ENCODE results near the gene B4GALT3. TPM values are rescaled to one million over a fixed set of nuclear protein-coding genes. Genes with fewer than 3 reads are reported as not detected.

B4GALT3 gene
- total RNA-seq, 3 donors from 2014 or later (not counting 1 experiment from before 2014, with no cell fraction given): 58.4 to 62.2 (median 59.4) TPM

DNA sequence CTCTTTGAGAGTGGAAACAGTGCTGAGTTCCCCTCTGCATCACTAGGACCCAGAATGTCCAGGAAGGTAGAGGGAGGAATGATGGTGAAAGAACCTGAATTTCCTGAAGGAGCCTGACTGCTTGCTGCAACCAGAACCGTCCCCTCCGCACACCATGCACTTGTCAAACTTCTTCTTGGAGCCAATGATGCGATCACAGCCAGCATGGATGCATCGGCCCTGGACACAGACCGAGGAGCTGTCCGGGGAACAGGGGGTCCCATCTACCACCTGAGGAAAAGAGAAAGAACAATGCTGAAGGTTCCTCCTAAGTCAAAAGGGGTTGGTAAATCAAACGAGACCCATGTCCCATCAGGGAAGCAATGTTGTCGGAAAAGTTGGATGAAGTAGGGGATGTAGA lies 14.7 kb upstream of the B4GALT3 start:
- Histone ChIP-seq H3K36me3 (ENCODE audit: control insufficient read depth, insufficient read depth, low read length) (no peaks in the 10 kb centered on the region), H3K9me3 (ENCODE audit: control insufficient read depth, insufficient read depth, low read length) (no peaks in the 10 kb centered on the region), H3K27ac (ENCODE audit: low read length) (no peak overlapping the region), H3K4me3 (ENCODE audit: low read length) (no peak overlapping the region), H3K27me3 (ENCODE audit: control insufficient read depth, insufficient read depth, low read length) (no peaks in the 10 kb centered on the region), H3K4me1 (ENCODE audit: control insufficient read depth, insufficient read depth, low read length) (peaks cover 69% of the 10 kb centered on the region)
- intact Hi-C loops (cut with micrococcal nuclease): no loop called here
- peaks cover 48 to 60% of the 10 kb centered on the region in 2 donors for H3K4me1 Mint-ChIP-seq
- TF ChIP-seq, protein P1, sequence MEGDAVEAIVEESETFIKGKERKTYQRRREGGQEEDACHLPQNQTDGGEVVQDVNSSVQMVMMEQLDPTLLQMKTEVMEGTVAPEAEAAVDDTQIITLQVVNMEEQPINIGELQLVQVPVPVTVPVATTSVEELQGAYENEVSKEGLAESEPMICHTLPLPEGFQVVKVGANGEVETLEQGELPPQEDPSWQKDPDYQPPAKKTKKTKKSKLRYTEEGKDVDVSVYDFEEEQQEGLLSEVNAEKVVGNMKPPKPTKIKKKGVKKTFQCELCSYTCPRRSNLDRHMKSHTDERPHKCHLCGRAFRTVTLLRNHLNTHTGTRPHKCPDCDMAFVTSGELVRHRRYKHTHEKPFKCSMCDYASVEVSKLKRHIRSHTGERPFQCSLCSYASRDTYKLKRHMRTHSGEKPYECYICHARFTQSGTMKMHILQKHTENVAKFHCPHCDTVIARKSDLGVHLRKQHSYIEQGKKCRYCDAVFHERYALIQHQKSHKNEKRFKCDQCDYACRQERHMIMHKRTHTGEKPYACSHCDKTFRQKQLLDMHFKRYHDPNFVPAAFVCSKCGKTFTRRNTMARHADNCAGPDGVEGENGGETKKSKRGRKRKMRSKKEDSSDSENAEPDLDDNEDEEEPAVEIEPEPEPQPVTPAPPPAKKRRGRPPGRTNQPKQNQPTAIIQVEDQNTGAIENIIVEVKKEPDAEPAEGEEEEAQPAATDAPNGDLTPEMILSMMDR (IDR thresholded peaks at IDR 0.05): no peak
- H3K4me3 Mint-ChIP-seq: no peak overlapping the region
- ATAC-seq (no peak), DNase-seq (no peak)
- H3K9me3 Mint-ChIP-seq: no peaks in the 10 kb centered on the region
- H3K27ac Mint-ChIP-seq: peak overlapping the region; percentile 89 to 92
- no peaks in the 10 kb centered on the region for H3K27me3 Mint-ChIP-seq (ENCODE audit: low read depth in 2 of 2)
- H3K36me3 Mint-ChIP-seq: no peaks in the 10 kb centered on the region
- WGBS (ENCODE audit: insufficient coverage): 80% methylated on average over 7 of the region's 8 CpGs

DNA sequence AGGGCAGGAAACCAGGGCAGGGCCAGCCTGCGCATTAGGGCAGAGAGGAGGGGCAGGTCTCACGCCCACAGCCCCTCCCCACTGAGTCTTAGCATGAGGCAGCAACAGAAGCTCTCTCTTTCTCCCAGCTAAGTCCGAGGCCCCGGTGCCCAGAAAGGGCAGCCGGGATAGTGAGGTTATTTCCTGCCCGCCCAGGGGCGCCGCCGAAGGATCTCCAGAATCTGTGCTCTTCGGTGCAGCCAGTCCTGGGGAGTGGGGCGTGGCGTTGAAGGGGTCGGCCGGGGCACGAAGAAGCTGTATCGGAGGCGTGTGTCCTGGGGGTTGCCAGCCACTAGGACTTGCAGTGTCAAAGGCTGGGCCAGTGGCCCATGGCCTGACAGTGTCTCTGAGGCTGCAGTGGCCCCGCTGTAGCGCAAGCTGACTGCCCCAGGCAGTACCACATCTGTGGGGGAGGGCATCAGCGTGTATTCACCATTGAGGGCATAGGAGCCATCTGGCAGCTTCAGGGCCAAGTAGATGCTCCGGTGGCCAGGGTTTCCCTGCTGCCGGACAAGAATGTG lies 13.7 kb upstream of the B4GALT3 start:
- Mint-ChIP-seq H3K27ac (peak overlapping the region; percentile 21 to 59), H3K27me3 (ENCODE audit: low read depth in 2 of 2) (no peaks in the 10 kb centered on the region), H3K36me3 (no peaks in the 10 kb centered on the region), H3K9me3 (no peaks in the 10 kb centered on the region), H3K4me3 (no peak overlapping the region), H3K4me1 (peaks cover 58 to 65% of the 10 kb centered on the region in 2 donors)
- peaks cover 71% of the 10 kb centered on the region for H3K4me1 ChIP-seq (ENCODE audit: control insufficient read depth, insufficient read depth, low read length)
- intact Hi-C loops (cut with micrococcal nuclease): no loop called here
- WGBS (ENCODE audit: insufficient coverage): 92% methylated on average over 22 of the region's 22 CpGs
- ATAC-seq (peak in 1 of 3 donors; percentile 26), DNase-seq (no peak)
- no peaks in the 10 kb centered on the region for H3K9me3 ChIP-seq (ENCODE audit: control insufficient read depth, insufficient read depth, low read length)
- TF ChIP-seq, protein P1 (IDR thresholded peaks at IDR 0.05): no peak
- no peaks in the 10 kb centered on the region for H3K36me3 ChIP-seq (ENCODE audit: control insufficient read depth, insufficient read depth, low read length)
- no peaks in the 10 kb centered on the region for H3K27me3 ChIP-seq (ENCODE audit: control insufficient read depth, insufficient read depth, low read length)
- no peak overlapping the region for H3K27ac ChIP-seq (ENCODE audit: low read length)
- H3K4me3 ChIP-seq (ENCODE audit: low read length): no peak overlapping the region

DNA sequence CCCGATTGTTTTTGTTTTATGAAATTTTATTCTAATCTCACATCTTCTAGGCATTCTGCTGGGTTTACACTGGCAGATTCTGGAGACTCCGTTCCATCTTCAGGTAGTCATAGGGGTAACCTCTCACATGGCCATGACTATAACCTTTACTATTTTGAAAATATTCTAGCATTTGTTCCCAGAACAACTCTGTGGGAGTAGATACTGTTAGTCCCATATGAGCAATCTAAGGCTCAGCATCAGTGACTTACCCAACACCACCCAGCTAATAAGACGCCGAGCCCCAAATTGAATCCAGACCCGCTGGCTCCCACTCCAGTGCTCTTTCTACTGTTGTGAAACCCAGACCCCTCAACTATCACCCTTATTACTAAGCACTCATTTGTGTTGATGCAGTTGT lies 11.7 kb upstream of the B4GALT3 start:
- no peaks in the 10 kb centered on the region for H3K27me3 ChIP-seq (ENCODE audit: control insufficient read depth, insufficient read depth, low read length)
- no peak overlapping the region for H3K4me3 Mint-ChIP-seq
- H3K4me1 Mint-ChIP-seq: peaks cover 63 to 66% of the 10 kb centered on the region in 2 donors
- H3K36me3 Mint-ChIP-seq: no peaks in the 10 kb centered on the region
- H3K27ac ChIP-seq (ENCODE audit: low read length): no peak overlapping the region
- no peaks in the 10 kb centered on the region for H3K27me3 Mint-ChIP-seq (ENCODE audit: low read depth in 2 of 2)
- no peak for ATAC-seq
- no peaks in the 10 kb centered on the region for H3K36me3 ChIP-seq (ENCODE audit: control insufficient read depth, insufficient read depth, low read length)
- H3K9me3 Mint-ChIP-seq: no peaks in the 10 kb centered on the region
- H3K4me1 ChIP-seq (ENCODE audit: control insufficient read depth, insufficient read depth, low read length): peaks cover 65% of the 10 kb centered on the region
- H3K9me3 ChIP-seq (ENCODE audit: control insufficient read depth, insufficient read depth, low read length): no peaks in the 10 kb centered on the region
- WGBS (ENCODE audit: insufficient coverage): 94% methylated on average over 2 of the region's 5 CpGs
- H3K27ac Mint-ChIP-seq: peak overlapping the region; percentile 73 to 95
- DNase-seq: no peak
- intact Hi-C loops (cut with micrococcal nuclease): no loop called here
- TF ChIP-seq, protein P1 (IDR thresholded peaks at IDR 0.05): no peak
- H3K4me3 ChIP-seq (ENCODE audit: low read length): no peak overlapping the region

DNA sequence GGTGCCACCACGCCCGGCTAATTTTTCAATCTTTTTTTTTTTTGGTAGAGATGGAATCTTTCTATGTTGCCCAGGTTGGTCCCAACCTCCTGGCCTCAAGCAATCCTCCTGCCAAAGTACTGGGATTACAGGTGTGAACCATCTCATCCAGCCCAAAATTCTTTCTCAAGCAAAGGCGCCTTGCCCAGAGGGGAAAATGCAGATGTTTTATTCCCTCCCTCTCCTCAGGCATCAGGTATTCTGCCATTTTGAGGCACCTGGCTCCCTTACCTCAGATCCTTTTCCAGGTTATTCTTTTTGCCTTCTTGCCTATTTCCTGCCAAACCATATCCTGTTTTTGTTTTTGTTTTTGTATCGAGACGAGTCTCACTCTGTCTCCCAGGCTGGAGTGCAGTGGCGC lies 11.1 kb upstream of the B4GALT3 start:
- no peaks in the 10 kb centered on the region for H3K27me3 Mint-ChIP-seq (ENCODE audit: low read depth in 2 of 2)
- Histone ChIP-seq H3K4me3 (ENCODE audit: low read length) (no peak overlapping the region), H3K4me1 (ENCODE audit: control insufficient read depth, insufficient read depth, low read length) (peaks cover 64% of the 10 kb centered on the region), H3K27me3 (ENCODE audit: control insufficient read depth, insufficient read depth, low read length) (no peaks in the 10 kb centered on the region), H3K9me3 (ENCODE audit: control insufficient read depth, insufficient read depth, low read length) (no peaks in the 10 kb centered on the region), H3K36me3 (ENCODE audit: control insufficient read depth, insufficient read depth, low read length) (no peaks in the 10 kb centered on the region), H3K27ac (ENCODE audit: low read length) (peak overlapping the region; percentile 22)
- no peak for DNase-seq
- intact Hi-C loops (cut with micrococcal nuclease): no loop called here
- TF ChIP-seq, protein P1 (IDR thresholded peaks at IDR 0.05): no peak
- H3K27ac Mint-ChIP-seq: peak overlapping the region; percentile 73 to 95
- no peaks in the 10 kb centered on the region for H3K9me3 Mint-ChIP-seq
- 78% methylated on average over 6 of the region's 6 CpGs for WGBS (ENCODE audit: insufficient coverage)
- H3K36me3 Mint-ChIP-seq: no peaks in the 10 kb centered on the region
- H3K4me1 Mint-ChIP-seq: peaks cover 67 to 68% of the 10 kb centered on the region in 2 donors
- ATAC-seq: no peak
- H3K4me3 Mint-ChIP-seq: no peak overlapping the region
